ENCODE data around the gene HERPUD1.

The HERPUD1 gene

DNA sequence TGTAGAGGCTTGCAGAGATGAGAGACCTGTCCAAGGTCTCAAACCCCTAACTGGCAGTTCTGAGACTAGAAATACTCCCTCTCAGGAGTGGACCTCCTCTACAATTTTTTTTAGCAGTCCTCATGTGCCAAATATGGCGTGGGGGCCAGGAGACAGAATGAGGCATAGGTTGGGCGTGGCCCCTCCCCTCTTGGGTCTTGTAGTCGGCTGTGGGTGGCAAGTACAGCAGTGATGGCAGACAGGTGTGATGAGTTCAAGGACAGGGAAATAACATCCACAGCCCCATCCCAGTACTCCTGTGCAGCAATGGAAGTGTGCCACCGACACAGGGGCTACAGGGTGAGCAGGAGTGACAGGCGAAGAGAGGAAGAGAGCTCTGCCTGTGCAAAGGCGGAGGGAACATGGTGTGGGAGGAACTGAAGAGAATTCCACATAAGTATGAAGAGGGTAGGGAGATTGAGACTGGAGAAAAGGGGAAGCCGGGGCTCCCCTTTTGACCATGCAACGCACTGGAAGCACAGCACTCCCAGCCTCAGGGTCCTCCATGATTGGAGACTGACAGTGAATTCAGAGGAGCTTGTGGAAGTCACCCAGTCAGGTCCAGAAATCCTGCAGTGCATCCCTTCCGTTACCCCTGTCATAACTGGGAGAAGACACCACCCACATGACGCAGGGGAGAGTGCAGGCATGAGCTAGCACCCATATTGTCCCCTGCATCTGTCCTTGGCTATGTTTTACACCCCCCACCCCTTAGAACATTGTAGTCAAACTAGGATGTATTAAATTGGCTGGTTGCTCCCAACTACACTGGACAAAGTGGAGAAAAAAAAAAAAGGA is 15.0 kb downstream of the HERPUD1 start:
- Histone ChIP-seq H3K4me3 (ENCODE audit: low read length) (no peak overlapping the region), H3K4me1 (ENCODE audit: insufficient read depth, low read length) (no peaks in the 10 kb centered on the region), H3K27me3 (ENCODE audit: insufficient read depth, low read length) (no peaks in the 10 kb centered on the region), H3K36me3 (ENCODE audit: insufficient read depth, low read length) (peaks cover 27% of the 10 kb centered on the region), H3K9me3 (ENCODE audit: low read length) (no peaks in the 10 kb centered on the region), H2AFZ (ENCODE audit: low read depth, low read length) (no peak overlapping the region)

DNA sequence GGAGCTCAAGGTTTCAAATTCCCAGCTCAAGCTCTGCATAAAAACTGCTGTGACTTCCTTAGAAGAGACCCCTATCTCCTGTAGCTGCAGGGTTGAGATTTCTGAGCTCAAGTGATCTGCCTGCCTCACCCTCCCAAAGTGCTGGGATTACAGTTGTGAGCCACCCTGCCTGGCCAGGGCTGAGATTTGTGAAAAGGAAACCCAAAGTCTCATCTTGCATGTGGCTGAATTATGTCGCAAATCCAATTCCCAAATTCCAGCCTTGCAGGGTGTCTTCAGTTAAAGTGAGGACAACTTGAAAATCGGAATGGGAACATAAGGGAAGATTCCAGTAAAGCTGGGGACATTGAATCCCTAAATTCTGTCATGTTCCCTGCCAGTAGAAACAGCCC is 15.7 kb downstream of the HERPUD1 start:
- Histone ChIP-seq H3K9me3 (ENCODE audit: low read length) (no peaks in the 10 kb centered on the region), H3K4me3 (ENCODE audit: low read length) (no peak overlapping the region), H2AFZ (ENCODE audit: low read depth, low read length) (no peak overlapping the region), H3K4me1 (ENCODE audit: insufficient read depth, low read length) (no peaks in the 10 kb centered on the region), H3K36me3 (ENCODE audit: insufficient read depth, low read length) (peaks cover 23% of the 10 kb centered on the region), H3K27me3 (ENCODE audit: insufficient read depth, low read length) (no peaks in the 10 kb centered on the region)

DNA sequence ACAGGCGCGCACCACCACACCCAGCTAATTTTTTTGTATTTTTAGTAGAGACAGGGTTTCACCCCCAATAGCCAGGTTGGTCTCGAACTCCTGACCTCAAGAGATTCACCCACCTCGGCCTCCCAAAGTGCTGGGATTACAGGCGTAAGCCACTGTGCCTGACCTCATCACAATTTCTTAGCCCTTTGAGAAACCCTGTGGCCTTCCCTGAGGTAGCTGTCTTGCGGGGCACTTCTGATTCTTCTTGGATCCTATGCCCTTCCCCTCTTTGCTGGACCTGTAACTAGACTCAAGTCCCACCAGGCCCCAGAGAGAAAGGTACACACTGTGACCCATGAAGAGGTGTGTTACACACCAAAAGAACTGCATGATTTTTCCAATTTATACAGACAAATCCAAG is 16.3 kb downstream of the HERPUD1 start:
- H3K4me3 ChIP-seq (ENCODE audit: low read length): no peak overlapping the region
- no peaks in the 10 kb centered on the region for H3K27me3 ChIP-seq (ENCODE audit: insufficient read depth, low read length)
- H3K36me3 ChIP-seq (ENCODE audit: insufficient read depth, low read length): peaks cover 16% of the 10 kb centered on the region
- H3K9me3 ChIP-seq (ENCODE audit: low read length): no peaks in the 10 kb centered on the region
- no peaks in the 10 kb centered on the region for H3K4me1 ChIP-seq (ENCODE audit: insufficient read depth, low read length)
- no peak overlapping the region for H2AFZ ChIP-seq (ENCODE audit: low read depth, low read length)

DNA sequence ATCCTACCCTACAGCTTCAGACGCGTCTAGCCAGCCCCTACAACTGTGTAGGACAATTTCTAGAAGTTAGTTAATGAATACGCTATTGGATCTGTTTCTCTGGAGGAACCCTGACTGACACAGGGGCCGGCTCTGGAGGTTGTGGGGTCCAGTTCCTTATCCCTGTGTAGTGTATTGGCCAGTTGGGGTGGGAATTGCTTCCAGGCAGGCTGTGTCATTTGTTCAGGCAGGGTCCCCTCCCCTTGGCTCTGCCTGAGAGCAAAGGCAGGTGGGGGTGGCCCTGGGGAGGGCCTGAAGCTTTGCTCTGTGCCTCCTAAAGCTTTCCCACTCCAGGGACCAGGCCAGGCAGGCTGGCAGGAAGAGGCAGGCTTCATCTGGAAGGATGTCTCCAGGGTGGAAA is 18.1 kb downstream of the HERPUD1 start:
- no peaks in the 10 kb centered on the region for H3K27me3 ChIP-seq (ENCODE audit: insufficient read depth, low read length)
- H3K36me3 ChIP-seq (ENCODE audit: insufficient read depth, low read length): peaks cover 5% of the 10 kb centered on the region
- H3K4me1 ChIP-seq (ENCODE audit: insufficient read depth, low read length): no peaks in the 10 kb centered on the region
- no peaks in the 10 kb centered on the region for H3K9me3 ChIP-seq (ENCODE audit: low read length)
- H2AFZ ChIP-seq (ENCODE audit: low read depth, low read length): no peak overlapping the region
- no peak overlapping the region for H3K4me3 ChIP-seq (ENCODE audit: low read length)

- no peaks in the 10 kb centered on the region for H3K27me3 ChIP-seq (ENCODE audit: insufficient read depth, low read length)
- no peak overlapping the region for H3K4me3 ChIP-seq (ENCODE audit: low read length)
- peaks cover 1% of the 10 kb centered on the region for H3K36me3 ChIP-seq (ENCODE audit: insufficient read depth, low read length)
- no peaks in the 10 kb centered on the region for H3K4me1 ChIP-seq (ENCODE audit: insufficient read depth, low read length)
- no peaks in the 10 kb centered on the region for H3K9me3 ChIP-seq (ENCODE audit: low read length)
- no peak overlapping the region for H2AFZ ChIP-seq (ENCODE audit: low read depth, low read length)
Observed at GRCh38 chr16:56950455-56950854, 18.5 kb downstream of the HERPUD1 start.

GRCh38 chr16:56950881-56951771 is 19.2 kb downstream of the HERPUD1 start:
- Histone ChIP-seq H3K9me3 (ENCODE audit: low read length) (no peaks in the 10 kb centered on the region), H2AFZ (ENCODE audit: low read depth, low read length) (no peak overlapping the region), H3K27me3 (ENCODE audit: insufficient read depth, low read length) (no peaks in the 10 kb centered on the region), H3K4me1 (ENCODE audit: insufficient read depth, low read length) (no peaks in the 10 kb centered on the region), H3K36me3 (ENCODE audit: insufficient read depth, low read length) (no peaks in the 10 kb centered on the region), H3K4me3 (ENCODE audit: low read length) (no peak overlapping the region)

- Histone ChIP-seq H3K4me1 (ENCODE audit: insufficient read depth, low read length) (no peaks in the 10 kb centered on the region), H3K27me3 (ENCODE audit: insufficient read depth, low read length) (no peaks in the 10 kb centered on the region), H2AFZ (ENCODE audit: low read depth, low read length) (no peak overlapping the region), H3K4me3 (ENCODE audit: low read length) (no peak overlapping the region), H3K9me3 (ENCODE audit: low read length) (no peaks in the 10 kb centered on the region), H3K36me3 (ENCODE audit: insufficient read depth, low read length) (no peaks in the 10 kb centered on the region)
Observed at GRCh38 chr16:56953006-56953405, 21.1 kb downstream of the HERPUD1 start.

DNA sequence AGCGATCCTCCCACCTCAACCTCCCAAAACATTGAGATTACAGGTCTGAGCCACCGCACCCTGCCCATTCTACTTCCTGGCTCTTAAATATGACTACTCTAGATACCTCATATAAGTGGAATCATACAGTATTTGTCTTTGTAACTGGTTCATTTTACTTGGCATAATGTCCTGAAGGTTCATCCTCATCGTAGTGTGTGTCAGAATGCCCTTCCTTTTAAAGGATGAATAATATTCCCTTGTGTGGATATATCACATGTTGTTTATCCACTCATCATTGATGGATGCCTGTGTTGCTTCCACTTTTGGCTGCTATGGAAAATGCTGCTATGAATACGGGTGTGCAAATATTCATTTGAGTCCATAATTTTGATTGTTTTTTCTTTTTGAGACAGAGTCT is 24.1 kb downstream of the HERPUD1 start:
- no peaks in the 10 kb centered on the region for H3K4me1 ChIP-seq (ENCODE audit: insufficient read depth, low read length)
- no peaks in the 10 kb centered on the region for H3K36me3 ChIP-seq (ENCODE audit: insufficient read depth, low read length)
- H3K27me3 ChIP-seq (ENCODE audit: insufficient read depth, low read length): peaks cover 2% of the 10 kb centered on the region
- H3K9me3 ChIP-seq (ENCODE audit: low read length): no peaks in the 10 kb centered on the region
- no peak overlapping the region for H2AFZ ChIP-seq (ENCODE audit: low read depth, low read length)
- H3K4me3 ChIP-seq (ENCODE audit: low read length): no peak overlapping the region

DNA sequence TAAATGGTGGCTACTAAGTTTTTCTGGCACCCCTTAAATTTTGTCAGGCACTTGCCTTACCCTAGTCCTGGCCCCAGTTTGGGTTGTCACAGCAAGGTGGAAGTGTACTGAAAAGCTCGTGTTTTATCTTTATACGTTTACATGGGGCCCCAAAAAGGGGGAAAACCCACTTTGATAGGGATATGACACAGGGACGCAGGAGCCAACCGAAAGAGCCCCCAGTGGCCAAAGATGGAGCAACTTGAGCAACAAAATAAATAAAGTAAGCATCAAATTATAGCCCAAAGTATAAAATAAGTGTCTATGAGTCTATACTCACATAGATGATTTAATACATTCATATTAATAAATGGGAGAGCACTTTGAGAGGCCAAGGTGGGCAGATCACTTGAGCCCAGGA is 24.8 kb downstream of the HERPUD1 start:
- H3K27me3 ChIP-seq (ENCODE audit: insufficient read depth, low read length): peaks cover 2% of the 10 kb centered on the region
- no peaks in the 10 kb centered on the region for H3K36me3 ChIP-seq (ENCODE audit: insufficient read depth, low read length)
- no peaks in the 10 kb centered on the region for H3K9me3 ChIP-seq (ENCODE audit: low read length)
- H3K4me1 ChIP-seq (ENCODE audit: insufficient read depth, low read length): no peaks in the 10 kb centered on the region
- H2AFZ ChIP-seq (ENCODE audit: low read depth, low read length): no peak overlapping the region
- H3K4me3 ChIP-seq (ENCODE audit: low read length): no peak overlapping the region

- Histone ChIP-seq H3K27me3 (ENCODE audit: insufficient read depth, low read length) (peaks cover 2% of the 10 kb centered on the region), H2AFZ (ENCODE audit: low read depth, low read length) (no peak overlapping the region), H3K9me3 (ENCODE audit: low read length) (no peaks in the 10 kb centered on the region), H3K4me3 (ENCODE audit: low read length) (no peak overlapping the region), H3K36me3 (ENCODE audit: insufficient read depth, low read length) (no peaks in the 10 kb centered on the region), H3K4me1 (ENCODE audit: insufficient read depth, low read length) (no peaks in the 10 kb centered on the region)
Observed at GRCh38 chr16:56960681-56961281, 28.8 kb downstream of the HERPUD1 start.

GRCh38 chr16:56961386-56961785 is 29.4 kb downstream of the HERPUD1 start:
- H3K27me3 ChIP-seq (ENCODE audit: insufficient read depth, low read length): peaks cover 2% of the 10 kb centered on the region
- H3K4me1 ChIP-seq (ENCODE audit: insufficient read depth, low read length): no peaks in the 10 kb centered on the region
- H2AFZ ChIP-seq (ENCODE audit: low read depth, low read length): no peak overlapping the region
- H3K36me3 ChIP-seq (ENCODE audit: insufficient read depth, low read length): no peaks in the 10 kb centered on the region
- no peaks in the 10 kb centered on the region for H3K9me3 ChIP-seq (ENCODE audit: low read length)
- H3K4me3 ChIP-seq (ENCODE audit: low read length): no peak overlapping the region

DNA sequence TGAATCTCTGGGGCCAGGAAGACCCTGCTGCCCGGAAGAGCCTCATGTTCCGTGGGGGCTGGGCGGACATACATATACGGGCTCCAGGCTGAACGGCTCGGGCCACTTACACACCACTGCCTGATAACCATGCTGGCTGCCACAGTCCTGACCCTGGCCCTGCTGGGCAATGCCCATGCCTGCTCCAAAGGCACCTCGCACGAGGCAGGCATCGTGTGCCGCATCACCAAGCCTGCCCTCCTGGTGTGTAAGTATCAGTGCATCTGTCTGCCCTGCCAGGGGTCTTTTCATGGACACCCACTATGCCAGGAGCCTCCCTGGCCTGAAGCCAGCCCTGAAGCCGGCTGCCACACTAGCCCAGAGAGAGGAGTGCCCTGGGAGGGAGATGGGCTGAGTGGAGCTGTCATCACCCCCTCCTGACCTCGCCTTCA is 29.9 kb downstream of the HERPUD1 start, which contains the start of gene CETP:
TSS of gene CETP (plus strand) at position 100 of the 431 bp plus-strand sequence. CDS start at position 130, 30 bp downstream.
- Histone ChIP-seq H3K4me3 (ENCODE audit: low read length) (no peak within 1 kb of the TSS), H2AFZ (ENCODE audit: low read depth, low read length) (no peak within 1 kb of the TSS), H3K9me3 (ENCODE audit: low read length) (no peaks in the 10 kb centered on the region), H3K36me3 (ENCODE audit: insufficient read depth, low read length) (no peaks in the 10 kb centered on the region), H3K4me1 (ENCODE audit: insufficient read depth, low read length) (no peaks in the 10 kb centered on the region), H3K27me3 (ENCODE audit: insufficient read depth, low read length) (peaks cover 2% of the 10 kb centered on the region)
